GM18951 (cell line): Measurements from ENCODE around the gene PDE10A.
"Not testable (repeated sequence)": the region's sequence is repeated elsewhere in the genome, so short reads cannot be mapped to it uniquely, and the experiment has no call there.

Source experiments
- POLR2A ChIP-seq: IDR thresholded peaks from 4 replicates; pipeline ENCODE4 v1.6.1; 2011; ENCODE audit warnings: mild to moderate bottlenecking; ENCODE audit not compliant: insufficient read length, insufficient read depth; ENCODE audit errors: extremely low read depth
- in situ Hi-C: fragments of 300-500 bp; cut with MboI; formaldehyde crosslinking; loops from one replicate; pipeline ENCODE4 v1.12.0; 2022; ENCODE audit warnings: low sequenced_read_pairs, mixed read lengths, inconsistent platforms; ENCODE audit not compliant: unreplicated experiment

The PDE10A gene

GRCh38 chr6:165637586-165637985, 25.5 kb downstream of the PDE10A start:
- TF ChIP-seq POLR2A = no peak
- in situ Hi-C loops = no loop called here

- no peak for TF ChIP-seq POLR2A
- in situ Hi-C loops = no loop called here
Measured at GRCh38 chr6:165636402-165637048, 26.5 kb downstream of the PDE10A start.

- in situ Hi-C loops = no loop called here
- no peak for TF ChIP-seq POLR2A
Measured at GRCh38 chr6:165635965-165636364, 27.1 kb downstream of the PDE10A start.

- TF ChIP-seq POLR2A = no peak
- in situ Hi-C loops = no loop called here
Measured at GRCh38 chr6:165634101-165634880, 28.8 kb downstream of the PDE10A start.

GRCh38 chr6:165632194-165632593, 30.8 kb downstream of the PDE10A start:
- TF ChIP-seq POLR2A = no peak
- in situ Hi-C loops = no loop called here

GRCh38 chr6:165630544-165630953, 32.5 kb downstream of the PDE10A start:
- no peak for TF ChIP-seq POLR2A
- in situ Hi-C loops = no loop called here

GRCh38 chr6:165628955-165629354, 34.1 kb downstream of the PDE10A start:
- in situ Hi-C loops = no loop called here
- TF ChIP-seq POLR2A = no peak

GRCh38 chr6:165627366-165627765, 35.7 kb downstream of the PDE10A start:
- in situ Hi-C loops = no loop called here
- no peak for TF ChIP-seq POLR2A

- in situ Hi-C loops = no loop called here
- no peak for TF ChIP-seq POLR2A
Measured at GRCh38 chr6:165626711-165627110, 36.3 kb downstream of the PDE10A start.

GRCh38 chr6:165624871-165625639, 38.0 kb downstream of the PDE10A start:
- TF ChIP-seq POLR2A = no peak
- in situ Hi-C loops = no loop called here

GRCh38 chr6:165621940-165622339, 41.1 kb downstream of the PDE10A start:
- TF ChIP-seq POLR2A = no peak
- in situ Hi-C loops = no loop called here

GRCh38 chr6:165618891-165619290, 44.1 kb downstream of the PDE10A start:
- in situ Hi-C loops = not testable (repeated sequence)

GRCh38 chr6:165618241-165618640, 44.8 kb downstream of the PDE10A start:
- in situ Hi-C loops = no loop called here
- no peak for TF ChIP-seq POLR2A
